ENCODE data around the gene CDC42EP2. TPM values are rescaled to one million over a fixed set of nuclear protein-coding genes. Genes with fewer than 3 reads are reported as not detected.

Gene CDC42EP2
- polyA plus RNA-seq, 1 of the 3 experiments (the other 2 are of a cell fraction), result 8.1 TPM

- WGBS (ENCODE audit: low lambda C conversion rate), result 82% methylated on average over 8 of the region's 8 CpGs
- ChIA-PET POLR2A (interaction anchor here (1.0 to 3.2 kb wide), 2 partner anchors 10 to 65 kb away, joined by 3 to 13 read pairs; partner anchors contain the start of gene NEAT1), CTCF (interaction anchor here (1.0 to 2.5 kb wide), 3 partner anchors 9 to 58 kb away, joined by 4 to 9 read pairs (median 7); no protein-coding TSS in a partner anchor)
- Histone ChIP-seq H3K4me1 (ENCODE audit: control insufficient read depth in 1 of 2, insufficient read depth in 2 of 2, low read depth in 1 of 2, low read length in 1 of 2) (peaks cover 0 to 20% of the 10 kb centered on the region in 2 experiments; a peak in 1 of 4 replicates), H3K36me3 (replicated peaks in 1 of 2; ENCODE audit: control insufficient read depth in 1 of 2, insufficient read depth in 2 of 2, low read length in 1 of 2) (peaks cover 2 to 6% of the 10 kb centered on the region in 2 experiments), H2AFZ (ENCODE audit: low read depth) (no peak overlapping the region), H3K9me3 (no peaks in the 10 kb centered on the region), H3F3A (replicated peaks; ENCODE audit: insufficient read depth) (peaks cover 16% of the 10 kb centered on the region), H3K27me3 (ENCODE audit: insufficient read depth) (no peaks in the 10 kb centered on the region), H3K79me2 (ENCODE audit: insufficient read depth) (no peaks in the 10 kb centered on the region), H4K20me1 (ENCODE audit: insufficient read depth) (no peaks in the 10 kb centered on the region), H3K9ac (no peak overlapping the region), H3K4me2 (no peak overlapping the region), H3K9me2 (no peaks in the 10 kb centered on the region), H3K4me3 (ENCODE audit: low read depth in 2 of 2, low read length in 1 of 2) (no peak overlapping the region), H3K27ac (ENCODE audit: low read depth in 2 of 2, low read length in 1 of 2) (no peak overlapping the region)
- TF ChIP-seq SIN3A (IDR thresholded peaks at IDR 0.05; ENCODE audit: borderline replicate concordance, low read depth, low read length), result no peak
- TF ChIP-seq TAF1 (IDR thresholded peaks at IDR 0.05; ENCODE audit: borderline replicate concordance, low read depth, low read length), result no peak
- no peak for TF ChIP-seq YY1 (IDR thresholded peaks at IDR 0.05; ENCODE audit: low read depth)
- no peak for TF ChIP-seq FOXM1 (IDR thresholded peaks at IDR 0.05; ENCODE audit: low read depth)
- TF ChIP-seq RFX5 (IDR thresholded peaks at IDR 0.05; ENCODE audit: low read length), result no peak
- TF ChIP-seq TEAD4 (IDR thresholded peaks at IDR 0.05; ENCODE audit: borderline replicate concordance, insufficient read depth), result no peak
- TF ChIP-seq RXRA (IDR thresholded peaks at IDR 0.05; ENCODE audit: borderline replicate concordance, low read depth), result no peak
- no peak for TF ChIP-seq MEF2A (IDR thresholded peaks at IDR 0.05; ENCODE audit: borderline replicate concordance, low read depth)
- DNase-seq, result no peak
Observed at GRCh38 chr11:65357856-65358356, 43.2 kb downstream of the CDC42EP2 start.

- POLR2A ChIA-PET, result interaction anchor here (1.2 kb wide), 1 partner anchor 146 kb away, joined by 3 read pairs; no protein-coding TSS in a partner anchor
- peaks cover 11% of the 10 kb centered on the region for H3K79me2 ChIP-seq (ENCODE audit: insufficient read depth)
- no peaks in the 10 kb centered on the region for H3K36me3 ChIP-seq (replicated peaks in 1 of 2; ENCODE audit: control insufficient read depth in 1 of 2, insufficient read depth in 2 of 2, low read length in 1 of 2)
- no peak overlapping the region for H3K9ac ChIP-seq
- H3K27me3 ChIP-seq (ENCODE audit: insufficient read depth), result no peaks in the 10 kb centered on the region
- WGBS (ENCODE audit: low lambda C conversion rate), result 90% methylated on average over 10 of the region's 10 CpGs
- no peak overlapping the region for H3K4me3 ChIP-seq (ENCODE audit: low read depth in 2 of 2, low read length in 1 of 2)
- CTCF ChIA-PET, result interaction anchor here (0.7 to 3.0 kb wide), 7 partner anchors 11 to 178 kb away, joined by 3 to 9 read pairs (median 3); no protein-coding TSS in a partner anchor
- DNase-seq, result no peak
- H2AFZ ChIP-seq (ENCODE audit: low read depth), result no peak overlapping the region
- H3K27ac ChIP-seq (ENCODE audit: low read depth in 2 of 2, low read length in 1 of 2), result no peak overlapping the region
- no peaks in the 10 kb centered on the region for H4K20me1 ChIP-seq (ENCODE audit: insufficient read depth)
- no peaks in the 10 kb centered on the region for H3K9me2 ChIP-seq
- peaks cover 0 to 2% of the 10 kb centered on the region in 2 experiments; a peak in 1 of 4 replicates for H3K4me1 ChIP-seq (ENCODE audit: control insufficient read depth in 1 of 2, insufficient read depth in 2 of 2, low read depth in 1 of 2, low read length in 1 of 2)
- H3K4me2 ChIP-seq, result no peak overlapping the region
- H3K9me3 ChIP-seq, result no peaks in the 10 kb centered on the region
- H3F3A ChIP-seq (replicated peaks; ENCODE audit: insufficient read depth), result peaks cover 8% of the 10 kb centered on the region
- TF ChIP-seq SMC3 (IDR thresholded peaks at IDR 0.05; ENCODE audit: low read depth, low read length), result no peak
- TF ChIP-seq USF1 (IDR thresholded peaks at IDR 0.05; ENCODE audit: borderline replicate concordance, low read depth), result no peak
- TF ChIP-seq CHD2 (IDR thresholded peaks at IDR 0.05; ENCODE audit: low read length, partially characterized antibody), result no peak
- no peak for TF ChIP-seq EP300 (IDR thresholded peaks at IDR 0.05; ENCODE audit: borderline replicate concordance in 1 of 2, low read depth in 1 of 2, low read length in 1 of 2)
- TF ChIP-seq FOXM1 (IDR thresholded peaks at IDR 0.05; ENCODE audit: low read depth), result no peak
- TF ChIP-seq YY1 (IDR thresholded peaks at IDR 0.05; ENCODE audit: low read depth), result no peak
- TF ChIP-seq IRF3 (IDR thresholded peaks at IDR 0.05; ENCODE audit: low read depth, low read length), result no peak
- TF ChIP-seq GABPA (IDR thresholded peaks at IDR 0.05; ENCODE audit: low read depth), result no peak
- no peak for TF ChIP-seq ZBTB33 (IDR thresholded peaks at IDR 0.05; ENCODE audit: borderline replicate concordance, low read depth)
- TF ChIP-seq FOSL2 (IDR thresholded peaks at IDR 0.05; ENCODE audit: borderline replicate concordance, low read depth), result no peak
- TF ChIP-seq RCOR1 (IDR thresholded peaks at IDR 0.05; ENCODE audit: low read length), result no peak
- TF ChIP-seq SIN3A (IDR thresholded peaks at IDR 0.05; ENCODE audit: borderline replicate concordance, low read depth, low read length), result no peak
- no peak for TF ChIP-seq EZH2phosphoT487 (IDR thresholded peaks at IDR 0.05; ENCODE audit: borderline replicate concordance, low read depth)
- no peak for TF ChIP-seq RFX5 (IDR thresholded peaks at IDR 0.05; ENCODE audit: low read length)
- TF ChIP-seq USF2 (IDR thresholded peaks at IDR 0.05; ENCODE audit: borderline replicate concordance, low read depth, low read length), result no peak
- TF ChIP-seq TAF1 (IDR thresholded peaks at IDR 0.05; ENCODE audit: borderline replicate concordance, low read depth, low read length), result no peak
Observed at GRCh38 chr11:65362320-65362931, 47.8 kb downstream of the CDC42EP2 start.
